ENCODE results near the gene ITGB5.
"Not testable (repeated sequence)": the region's sequence is repeated elsewhere in the genome, so short reads cannot be mapped to it uniquely, and the experiment has no call there.

Gene ITGB5

GRCh38 chr3:124751501-124751900 lies 135.7 kb downstream of the ITGB5 start:
- no peak overlapping the region for H3K27ac ChIP-seq
- no peak for TF ChIP-seq CTCF (IDR thresholded peaks at IDR 0.05)
- H3K4me3 ChIP-seq: no peak overlapping the region
- no peak for DNase-seq (ENCODE audit: low spot score)

GRCh38 chr3:124749877-124750276 lies 137.3 kb downstream of the ITGB5 start:
- H3K4me3 ChIP-seq; DNase-seq (ENCODE audit: low spot score); H3K27ac ChIP-seq: not testable (repeated sequence)

- H3K27ac ChIP-seq: no peak overlapping the region
- H3K4me3 ChIP-seq: no peak overlapping the region
- DNase-seq (ENCODE audit: low spot score): no peak
- TF ChIP-seq CTCF (IDR thresholded peaks at IDR 0.05): no peak
Observed at GRCh38 chr3:124748560-124749198, 138.5 kb downstream of the ITGB5 start.

GRCh38 chr3:124747111-124747981 lies 139.8 kb downstream of the ITGB5 start:
- DNase-seq (ENCODE audit: low spot score): no peak
- no peak for TF ChIP-seq CTCF (IDR thresholded peaks at IDR 0.05)

GRCh38 chr3:124745756-124746155 lies 141.4 kb downstream of the ITGB5 start:
- H3K27ac ChIP-seq: no peak overlapping the region
- H3K4me3 ChIP-seq: no peak overlapping the region
- TF ChIP-seq CTCF (IDR thresholded peaks at IDR 0.05): no peak
- no peak for DNase-seq (ENCODE audit: low spot score)

More at GRCh38 chr3:124747111-124747981, 139.8 kb downstream of the ITGB5 start:
- no peak overlapping the region for H3K4me3 ChIP-seq
- no peak overlapping the region for H3K27ac ChIP-seq

GRCh38 chr3:124741027-124741426 lies 146.1 kb downstream of the ITGB5 start:
- TF ChIP-seq CTCF (IDR thresholded peaks at IDR 0.05): no peak
- Histone ChIP-seq H3K27ac (no peak overlapping the region), H3K4me3 (no peak overlapping the region)
- DNase-seq (ENCODE audit: low spot score): no peak

- DNase-seq (ENCODE audit: low spot score): no peak
- H3K4me3 ChIP-seq: no peak overlapping the region
- no peak overlapping the region for H3K27ac ChIP-seq
- no peak for TF ChIP-seq CTCF (IDR thresholded peaks at IDR 0.05)
Observed at GRCh38 chr3:124731760-124732159, 155.4 kb downstream of the ITGB5 start.

Measured in coronary artery (tissue), 2 donors.